ENCODE measurements around the gene ATP11A. TPM values are rescaled to one million over a fixed set of nuclear protein-coding genes. Genes with fewer than 3 reads are reported as not detected.

ATP11A gene
- total RNA-seq, 1 experiment from 2014 or later = 8.7 TPM

GRCh38 chr13:112905086-112905485 lies 215.2 kb downstream of the ATP11A start:
- CTCF ChIA-PET = no interaction called here
- ATAC-seq (no peak), DNase-seq (no peak)
- Histone ChIP-seq H3K9ac (ENCODE audit: low read length) (no peak overlapping the region), H3K27me3 (ENCODE audit: low read length) (no peaks in the 10 kb centered on the region), H3K9me2 (replicated peaks; ENCODE audit: low read length) (no peaks in the 10 kb centered on the region), H3K4me2 (ENCODE audit: low read length) (no peak overlapping the region), H3K27ac (ENCODE audit: low read length) (no peak overlapping the region), H3K9me3 (ENCODE audit: low read length) (no peaks in the 10 kb centered on the region), H2AFZ (ENCODE audit: low read length) (no peak overlapping the region), H3K79me2 (ENCODE audit: low read length) (no peaks in the 10 kb centered on the region), H3K4me3 (ENCODE audit: low read length) (no peak overlapping the region), H3K36me3 (ENCODE audit: low read depth, low read length) (no peaks in the 10 kb centered on the region), H3F3A (ENCODE audit: low read length, unreplicated experiment) (no peaks in the 10 kb centered on the region), H4K20me1 (ENCODE audit: low read length) (no peaks in the 10 kb centered on the region), H3K4me1 (ENCODE audit: insufficient read depth, low read length) (peaks cover 5% of the 10 kb centered on the region)
- no peak for TF ChIP-seq EZH2 (IDR thresholded peaks at IDR 0.05; ENCODE audit: low read length, unreplicated experiment)
- intact Hi-C loops (cut with micrococcal nuclease) = no loop called here
- no TSS peak for BruUV-seq (replicated peaks)
- POLR2A ChIA-PET (ENCODE audit: unreplicated experiment) = no interaction called here

GRCh38 chr13:112905619-112905989 lies 215.8 kb downstream of the ATP11A start:
- no peak for ATAC-seq
- intact Hi-C loops (cut with micrococcal nuclease) = no loop called here
- no peaks in the 10 kb centered on the region for H3K36me3 ChIP-seq (ENCODE audit: low read depth, low read length)
- no peak overlapping the region for H2AFZ ChIP-seq (ENCODE audit: low read length)
- H3K9me2 ChIP-seq (replicated peaks; ENCODE audit: low read length) = no peaks in the 10 kb centered on the region
- DNase-seq = no peak
- no peak overlapping the region for H3K4me3 ChIP-seq (ENCODE audit: low read length)
- no peaks in the 10 kb centered on the region for H3K27me3 ChIP-seq (ENCODE audit: low read length)
- H3K4me2 ChIP-seq (ENCODE audit: low read length) = no peak overlapping the region
- H4K20me1 ChIP-seq (ENCODE audit: low read length) = no peaks in the 10 kb centered on the region
- H3K4me1 ChIP-seq (ENCODE audit: insufficient read depth, low read length) = peaks cover 5% of the 10 kb centered on the region
- ChIA-PET CTCF (no interaction called here), POLR2A (ENCODE audit: unreplicated experiment) (no interaction called here)
- no peak overlapping the region for H3K9ac ChIP-seq (ENCODE audit: low read length)
- H3K79me2 ChIP-seq (ENCODE audit: low read length) = no peaks in the 10 kb centered on the region
- no peaks in the 10 kb centered on the region for H3K9me3 ChIP-seq (ENCODE audit: low read length)
- no peak for TF ChIP-seq EZH2 (IDR thresholded peaks at IDR 0.05; ENCODE audit: low read length, unreplicated experiment)
- no peak for TF ChIP-seq EZH2phosphoT487 (IDR thresholded peaks at IDR 0.05; ENCODE audit: borderline replicate concordance, low read length)
- no peak for TF ChIP-seq CTCF (conservative IDR thresholded peaks at IDR 0.05; ENCODE audit: low read depth, low read length)
- no peak overlapping the region for H3K27ac ChIP-seq (ENCODE audit: low read length)
- BruUV-seq (replicated peaks) = no TSS peak
- H3F3A ChIP-seq (ENCODE audit: low read length, unreplicated experiment) = no peaks in the 10 kb centered on the region

DNA sequence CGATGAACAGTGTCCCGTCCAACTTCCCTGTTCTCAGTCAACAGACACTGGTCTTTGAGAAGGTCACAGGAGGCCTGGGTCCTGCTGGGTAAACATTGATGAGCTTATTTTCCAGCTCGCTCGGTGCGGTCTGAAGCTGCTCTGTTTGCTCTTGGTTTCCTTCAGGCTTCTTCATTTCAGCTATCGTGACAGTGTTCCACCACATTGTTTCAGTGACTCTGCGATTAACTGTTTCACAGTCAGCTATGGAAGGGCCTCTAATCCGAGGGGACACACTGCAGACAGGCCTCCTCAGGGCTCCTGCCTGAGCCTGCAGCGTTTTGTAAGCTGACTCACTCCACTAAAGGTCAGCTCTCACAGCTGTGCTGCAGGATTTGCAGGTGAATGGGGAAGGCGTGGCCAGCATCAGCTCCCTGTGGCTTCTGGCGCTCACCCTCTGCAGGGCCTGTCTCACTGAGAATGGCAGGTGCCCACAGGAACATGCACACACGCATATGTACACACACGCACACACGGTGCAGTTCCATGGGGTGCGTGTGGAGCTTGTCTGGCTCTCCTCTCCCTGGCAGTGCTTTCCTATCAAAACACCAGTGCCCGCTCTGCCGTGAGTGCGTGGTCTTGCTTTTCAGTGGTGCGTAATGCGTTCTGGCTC lies 216.3 kb downstream of the ATP11A start:
- H3K36me3 ChIP-seq (ENCODE audit: low read depth, low read length) = no peaks in the 10 kb centered on the region
- no peaks in the 10 kb centered on the region for H3K27me3 ChIP-seq (ENCODE audit: low read length)
- H2AFZ ChIP-seq (ENCODE audit: low read length) = no peak overlapping the region
- H3K9me2 ChIP-seq (replicated peaks; ENCODE audit: low read length) = no peaks in the 10 kb centered on the region
- ATAC-seq (peak; percentile 74), DNase-seq (peak; percentile 56)
- no TSS peak for BruUV-seq (replicated peaks)
- H3K4me3 ChIP-seq (ENCODE audit: low read length) = no peak overlapping the region
- no peaks in the 10 kb centered on the region for H3F3A ChIP-seq (ENCODE audit: low read length, unreplicated experiment)
- H3K9ac ChIP-seq (ENCODE audit: low read length) = no peak overlapping the region
- H3K27ac ChIP-seq (ENCODE audit: low read length) = no peak overlapping the region
- H3K4me1 ChIP-seq (ENCODE audit: insufficient read depth, low read length) = peaks cover 5% of the 10 kb centered on the region
- H3K9me3 ChIP-seq (ENCODE audit: low read length) = no peaks in the 10 kb centered on the region
- no peak for TF ChIP-seq EZH2 (IDR thresholded peaks at IDR 0.05; ENCODE audit: low read length, unreplicated experiment)
- no peak for TF ChIP-seq CTCF (conservative IDR thresholded peaks at IDR 0.05; ENCODE audit: low read depth, low read length)
- no peak for TF ChIP-seq EZH2phosphoT487 (IDR thresholded peaks at IDR 0.05; ENCODE audit: borderline replicate concordance, low read length)
- POLR2A ChIA-PET (ENCODE audit: unreplicated experiment) = no interaction called here
- intact Hi-C loops (cut with micrococcal nuclease) = no loop called here
- H3K4me2 ChIP-seq (ENCODE audit: low read length) = no peak overlapping the region
- CTCF ChIA-PET = no interaction called here
- H4K20me1 ChIP-seq (ENCODE audit: low read length) = no peaks in the 10 kb centered on the region
- H3K79me2 ChIP-seq (ENCODE audit: low read length) = no peaks in the 10 kb centered on the region
